IgD-negative memory B cell (primary cell): ENCODE measurements around the gene POC1A. TPM values are rescaled to one million over a fixed set of nuclear protein-coding genes. Genes with fewer than 3 reads are reported as not detected.
A peak's percentile ranks its signal among the peaks of the same experiment; 100 is the strongest.

Experiments used
- H3K27ac Mint-ChIP-seq, 3 donors: one replicate each; pipeline ENCODE4 v1.8.0; 2020 to 2022; ENCODE audit warnings: mild to moderate bottlenecking in 3 of 3, mixed read lengths in 3 of 3, moderate library complexity in 1 of 3
- H3K27me3 Mint-ChIP-seq: one replicate; pipeline ENCODE4 v1.8.0; 2021; ENCODE audit warnings: mixed read lengths
- H3K36me3 Mint-ChIP-seq: one replicate; pipeline ENCODE4 v1.8.0; 2020; ENCODE audit warnings: mild to moderate bottlenecking, mixed read lengths
- H3K4me1 Mint-ChIP-seq, 3 donors: one replicate each; pipeline ENCODE4 v1.8.0; 2020 to 2022; ENCODE audit warnings: mixed read lengths in 3 of 3, mild to moderate bottlenecking in 1 of 3
- H3K4me3 Mint-ChIP-seq, 4 donors: one replicate each; pipeline ENCODE4 v1.8.0; 2020 to 2022; ENCODE audit warnings: mild to moderate bottlenecking in 4 of 4, mixed read lengths in 4 of 4, moderate library complexity in 3 of 4
- H3K9me3 Mint-ChIP-seq, 3 donors: one replicate each; pipeline ENCODE4 v1.8.0; 2020 to 2021; ENCODE audit warnings: mixed read lengths in 3 of 3, mild to moderate bottlenecking in 1 of 3
- polyA plus RNA-seq: library from polyadenylated mRNA; unstranded; fragments of 300-500 nt; fragmentation: Illumina TruSeq; gene quantifications from one replicate; pipeline ENCODE4 v1.2.3, GENCODE V29; 2021

Gene POC1A
- polyA plus RNA-seq, 1 donor from 2014 or later = 1.2 TPM

- Mint-ChIP-seq H3K4me1 (peaks cover 0 to 1% (median 0%) of the 10 kb centered on the region in 3 donors), H3K36me3 (peaks cover 4% of the 10 kb centered on the region), H3K27me3 (no peaks in the 10 kb centered on the region), H3K4me3 (no peak overlapping the region), H3K27ac (no peak overlapping the region), H3K9me3 (no peaks in the 10 kb centered on the region)
These were observed 80.7 kb downstream of the POC1A start for GRCh38 chr3:52073490-52073889.

GRCh38 chr3:52072471-52072870, 81.8 kb downstream of the POC1A start:
- no peak overlapping the region for H3K4me3 Mint-ChIP-seq
- no peaks in the 10 kb centered on the region for H3K27me3 Mint-ChIP-seq
- H3K9me3 Mint-ChIP-seq = no peaks in the 10 kb centered on the region
- H3K4me1 Mint-ChIP-seq = peaks cover 0 to 1% (median 0%) of the 10 kb centered on the region in 3 donors
- no peak overlapping the region for H3K27ac Mint-ChIP-seq
- H3K36me3 Mint-ChIP-seq = peaks cover 4% of the 10 kb centered on the region

- no peak overlapping the region for H3K27ac Mint-ChIP-seq
These were observed 82.2 kb downstream of the POC1A start for GRCh38 chr3:52072020-52072419.

GRCh38 chr3:52070724-52071621, 83.2 kb downstream of the POC1A start:
- Mint-ChIP-seq H3K27ac (peak overlapping the region in 1 of 3 donors; percentile 58), H3K4me1 (peaks cover 0 to 1% (median 0%) of the 10 kb centered on the region in 3 donors), H3K36me3 (peaks cover 4% of the 10 kb centered on the region), H3K27me3 (no peaks in the 10 kb centered on the region), H3K9me3 (no peaks in the 10 kb centered on the region), H3K4me3 (no peak overlapping the region)

More at GRCh38 chr3:52072020-52072419, 82.2 kb downstream of the POC1A start:
- Mint-ChIP-seq H3K4me3 (no peak overlapping the region), H3K9me3 (no peaks in the 10 kb centered on the region), H3K27me3 (no peaks in the 10 kb centered on the region), H3K36me3 (peaks cover 4% of the 10 kb centered on the region), H3K4me1 (peaks cover 0 to 1% (median 0%) of the 10 kb centered on the region in 3 donors)

- H3K9me3 Mint-ChIP-seq = no peaks in the 10 kb centered on the region
- no peak overlapping the region for H3K27ac Mint-ChIP-seq
- H3K36me3 Mint-ChIP-seq = peaks cover 4% of the 10 kb centered on the region
- peak overlapping the region in 1 of 4 donors; percentile 28 for H3K4me3 Mint-ChIP-seq
- no peaks in the 10 kb centered on the region for H3K27me3 Mint-ChIP-seq
- no peaks in the 10 kb centered on the region for H3K4me1 Mint-ChIP-seq
These were observed 84.4 kb downstream of the POC1A start for GRCh38 chr3:52069855-52070254.

- no peaks in the 10 kb centered on the region for H3K27me3 Mint-ChIP-seq
- H3K36me3 Mint-ChIP-seq = peaks cover 2% of the 10 kb centered on the region
- no peak overlapping the region for H3K4me3 Mint-ChIP-seq
- H3K4me1 Mint-ChIP-seq = no peaks in the 10 kb centered on the region
- H3K27ac Mint-ChIP-seq = no peak overlapping the region
- H3K9me3 Mint-ChIP-seq = no peaks in the 10 kb centered on the region
These were observed 85.1 kb downstream of the POC1A start for GRCh38 chr3:52069135-52069534.

GRCh38 chr3:52068730-52069129, 85.5 kb downstream of the POC1A start:
- H3K9me3 Mint-ChIP-seq = no peaks in the 10 kb centered on the region
- H3K27me3 Mint-ChIP-seq = no peaks in the 10 kb centered on the region
- no peak overlapping the region for H3K4me3 Mint-ChIP-seq
- peaks cover 2% of the 10 kb centered on the region for H3K36me3 Mint-ChIP-seq
- H3K27ac Mint-ChIP-seq = no peak overlapping the region
- H3K4me1 Mint-ChIP-seq = no peaks in the 10 kb centered on the region

GRCh38 chr3:52068055-52068571, 86.1 kb downstream of the POC1A start:
- no peaks in the 10 kb centered on the region for H3K4me1 Mint-ChIP-seq
- H3K27ac Mint-ChIP-seq = no peak overlapping the region
- H3K9me3 Mint-ChIP-seq = no peaks in the 10 kb centered on the region
- H3K27me3 Mint-ChIP-seq = no peaks in the 10 kb centered on the region
- no peak overlapping the region for H3K4me3 Mint-ChIP-seq
- no peaks in the 10 kb centered on the region for H3K36me3 Mint-ChIP-seq

- Mint-ChIP-seq H3K9me3 (no peaks in the 10 kb centered on the region), H3K36me3 (no peaks in the 10 kb centered on the region), H3K4me1 (peaks cover under 1 to 3% (median 2%) of the 10 kb centered on the region in 3 donors), H3K4me3 (no peak overlapping the region), H3K27ac (no peak overlapping the region), H3K27me3 (no peaks in the 10 kb centered on the region)
These were observed 86.7 kb downstream of the POC1A start for GRCh38 chr3:52067526-52067925.

GRCh38 chr3:52067046-52067445, 87.2 kb downstream of the POC1A start:
- Mint-ChIP-seq H3K36me3 (no peaks in the 10 kb centered on the region), H3K27me3 (no peaks in the 10 kb centered on the region), H3K4me3 (no peak overlapping the region), H3K4me1 (peaks cover 6 to 8% (median 6%) of the 10 kb centered on the region in 3 donors), H3K9me3 (no peaks in the 10 kb centered on the region), H3K27ac (no peak overlapping the region)

- no peak overlapping the region for H3K4me3 Mint-ChIP-seq
- no peak overlapping the region for H3K27ac Mint-ChIP-seq
- H3K9me3 Mint-ChIP-seq = no peaks in the 10 kb centered on the region
- H3K36me3 Mint-ChIP-seq = no peaks in the 10 kb centered on the region
- no peaks in the 10 kb centered on the region for H3K27me3 Mint-ChIP-seq
- peaks cover 7 to 15% (median 11%) of the 10 kb centered on the region in 3 donors for H3K4me1 Mint-ChIP-seq
These were observed 88.9 kb downstream of the POC1A start for GRCh38 chr3:52065264-52065756.

GRCh38 chr3:52064561-52064960, 89.7 kb downstream of the POC1A start:
- Mint-ChIP-seq H3K27me3 (no peaks in the 10 kb centered on the region), H3K4me3 (peak overlapping the region in 1 of 4 donors; percentile 14), H3K27ac (no peak overlapping the region), H3K4me1 (peaks cover 7 to 15% (median 11%) of the 10 kb centered on the region in 3 donors), H3K9me3 (no peaks in the 10 kb centered on the region), H3K36me3 (no peaks in the 10 kb centered on the region)

- H3K27me3 Mint-ChIP-seq = no peaks in the 10 kb centered on the region
- H3K4me1 Mint-ChIP-seq = peaks cover 7 to 15% (median 11%) of the 10 kb centered on the region in 3 donors
- peak overlapping the region in 2 of 4 donors; percentile 66 to 73 for H3K4me3 Mint-ChIP-seq
- H3K36me3 Mint-ChIP-seq = no peaks in the 10 kb centered on the region
- H3K9me3 Mint-ChIP-seq = no peaks in the 10 kb centered on the region
- H3K27ac Mint-ChIP-seq = peak overlapping the region in 2 of 3 donors; percentile 38 to 47
These were observed 91.0 kb downstream of the POC1A start for GRCh38 chr3:52063026-52063723.

GRCh38 chr3:52062505-52062904, 91.7 kb downstream of the POC1A start:
- H3K27ac Mint-ChIP-seq = peak overlapping the region; percentile 38 to 67 (median 46)
- peaks cover 9 to 17% (median 11%) of the 10 kb centered on the region in 3 donors for H3K4me1 Mint-ChIP-seq
- H3K9me3 Mint-ChIP-seq = no peaks in the 10 kb centered on the region
- H3K4me3 Mint-ChIP-seq = peak overlapping the region in 2 of 4 donors; percentile 77 to 80
- no peaks in the 10 kb centered on the region for H3K36me3 Mint-ChIP-seq
- H3K27me3 Mint-ChIP-seq = no peaks in the 10 kb centered on the region
